ENCODE data around the gene DNAJC3. TPM values are rescaled to one million over a fixed set of nuclear protein-coding genes. Genes with fewer than 3 reads are reported as not detected.
A peak's percentile ranks its signal among the peaks of the same experiment; 100 is the strongest.
"Not testable (repeated sequence)": the region's sequence is repeated elsewhere in the genome, so short reads cannot be mapped to it uniquely, and the experiment has no call there.

The DNAJC3 gene
- total RNA-seq, 1 donor: 85.1 TPM

DNA sequence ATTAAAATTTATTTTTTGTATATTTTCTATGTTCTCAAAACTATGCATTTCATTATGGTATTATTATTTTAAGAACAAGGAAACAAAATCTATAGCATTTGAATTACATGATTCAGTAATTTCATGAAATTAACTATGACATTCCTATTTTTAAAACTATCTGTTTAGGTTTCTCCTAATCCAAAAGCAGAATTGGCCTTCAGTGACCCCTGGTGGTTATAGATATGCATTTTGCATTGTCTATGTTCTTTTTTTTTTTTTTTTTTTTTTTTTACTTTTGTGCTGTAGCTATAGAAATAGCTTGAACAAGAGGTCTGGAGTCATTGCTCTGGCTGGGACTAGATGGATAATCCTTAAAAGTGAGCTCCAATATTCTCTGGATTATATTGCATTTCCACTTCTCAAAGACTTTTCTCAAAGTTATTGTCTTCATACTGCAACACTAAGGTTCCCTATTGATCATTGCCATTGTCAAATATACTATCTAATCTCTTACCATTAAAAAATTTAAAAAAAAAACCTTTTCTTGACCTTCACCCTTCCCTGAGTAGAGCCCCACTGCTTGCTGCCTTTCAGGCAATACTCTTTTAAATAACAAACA lies 15.9 kb upstream of the DNAJC3 start:
- no peak overlapping the region for H3K4me3 ChIP-seq (ENCODE audit: low read depth, low read length)
- peak; percentile 60 for DNase-seq (ENCODE audit: low read depth)
- TF ChIP-seq, protein P1, sequence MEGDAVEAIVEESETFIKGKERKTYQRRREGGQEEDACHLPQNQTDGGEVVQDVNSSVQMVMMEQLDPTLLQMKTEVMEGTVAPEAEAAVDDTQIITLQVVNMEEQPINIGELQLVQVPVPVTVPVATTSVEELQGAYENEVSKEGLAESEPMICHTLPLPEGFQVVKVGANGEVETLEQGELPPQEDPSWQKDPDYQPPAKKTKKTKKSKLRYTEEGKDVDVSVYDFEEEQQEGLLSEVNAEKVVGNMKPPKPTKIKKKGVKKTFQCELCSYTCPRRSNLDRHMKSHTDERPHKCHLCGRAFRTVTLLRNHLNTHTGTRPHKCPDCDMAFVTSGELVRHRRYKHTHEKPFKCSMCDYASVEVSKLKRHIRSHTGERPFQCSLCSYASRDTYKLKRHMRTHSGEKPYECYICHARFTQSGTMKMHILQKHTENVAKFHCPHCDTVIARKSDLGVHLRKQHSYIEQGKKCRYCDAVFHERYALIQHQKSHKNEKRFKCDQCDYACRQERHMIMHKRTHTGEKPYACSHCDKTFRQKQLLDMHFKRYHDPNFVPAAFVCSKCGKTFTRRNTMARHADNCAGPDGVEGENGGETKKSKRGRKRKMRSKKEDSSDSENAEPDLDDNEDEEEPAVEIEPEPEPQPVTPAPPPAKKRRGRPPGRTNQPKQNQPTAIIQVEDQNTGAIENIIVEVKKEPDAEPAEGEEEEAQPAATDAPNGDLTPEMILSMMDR (IDR thresholded peaks at IDR 0.05; ENCODE audit: insufficient read depth, low read depth, low read length): peak; percentile 64

DNA sequence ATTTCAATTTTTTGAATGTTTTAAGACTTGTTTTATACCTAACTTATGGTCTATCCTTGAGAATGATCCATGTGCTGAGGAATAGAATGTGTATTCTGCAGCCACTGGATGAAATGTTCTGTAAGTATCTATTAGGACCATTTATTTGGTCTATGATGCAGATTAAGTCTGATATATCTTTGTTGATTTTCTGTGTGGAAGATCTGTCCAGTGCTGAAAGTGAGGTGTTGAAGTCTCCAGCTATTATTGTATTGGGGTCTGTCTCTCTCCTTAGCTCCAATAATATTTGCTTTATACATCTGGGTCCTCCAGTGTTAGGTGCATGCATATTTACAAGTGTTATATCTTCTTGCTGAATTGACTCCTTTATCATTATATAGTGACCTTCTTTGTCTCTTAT lies 9.7 kb upstream of the DNAJC3 start:
- not testable (repeated sequence) for DNase-seq (ENCODE audit: low read depth)

DNA sequence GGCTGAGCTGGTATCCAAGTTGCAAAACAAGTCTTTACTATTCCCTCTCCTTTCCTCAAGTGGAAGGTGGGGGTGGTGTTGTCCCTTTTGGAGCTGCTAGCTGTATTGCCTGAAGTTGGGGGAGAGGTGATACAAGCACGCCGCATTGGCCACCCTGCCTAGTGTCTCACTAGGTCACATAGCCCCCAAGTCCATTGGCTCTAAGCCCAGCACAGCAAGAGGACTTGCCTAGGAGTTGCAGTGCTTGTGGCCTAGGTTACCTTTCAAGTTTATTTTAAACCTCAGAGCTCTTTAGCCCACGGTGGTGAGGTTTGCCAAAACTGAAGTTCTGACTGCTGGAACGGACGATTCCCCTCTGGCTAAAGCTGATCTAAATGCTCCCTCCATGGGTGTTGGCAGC lies 5.3 kb upstream of the DNAJC3 start:
- TF ChIP-seq, protein P1 (IDR thresholded peaks at IDR 0.05; ENCODE audit: insufficient read depth, low read depth, low read length): no peak

More for the DNA sequence above, 9.7 kb upstream of the DNAJC3 start:
- H3K4me3 ChIP-seq (ENCODE audit: low read depth, low read length): not testable (repeated sequence)

DNA sequence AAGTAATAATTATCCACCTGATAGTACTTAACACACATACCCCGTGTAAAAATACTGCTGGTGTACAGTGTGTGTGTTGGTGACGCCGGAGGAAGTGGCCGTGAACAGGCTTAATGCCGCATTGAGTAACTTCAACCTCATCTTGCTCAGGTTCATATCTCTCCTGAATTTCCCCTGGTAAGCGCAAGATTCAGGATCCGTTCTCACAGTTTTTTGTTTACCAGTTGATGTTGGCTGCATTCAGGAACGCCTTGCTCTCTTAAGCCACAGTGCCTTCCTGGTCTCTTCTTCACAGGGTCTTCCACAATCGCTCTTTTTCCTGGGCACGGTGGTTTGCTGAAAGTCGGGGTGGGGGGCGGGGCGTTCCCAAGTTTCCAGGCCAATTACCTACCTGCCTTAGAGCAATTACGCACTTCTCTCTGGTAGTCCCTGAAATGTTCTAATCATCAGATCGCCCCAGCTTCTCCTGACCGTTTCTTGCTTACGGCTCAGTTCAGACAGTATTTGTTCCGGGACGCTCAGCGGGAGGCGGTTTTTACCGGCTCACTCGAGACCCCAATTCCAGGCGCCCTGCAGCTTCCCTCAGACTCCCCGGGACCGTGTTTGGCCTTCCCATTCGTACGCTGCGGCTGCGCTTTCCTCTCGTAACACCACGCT lies 706 bp upstream of the DNAJC3 start:
- DNase-seq (ENCODE audit: low read depth): peak; percentile 76
- TF ChIP-seq, protein P1 (IDR thresholded peaks at IDR 0.05; ENCODE audit: insufficient read depth, low read depth, low read length): no peak
- peak overlapping the region; percentile 94 for H3K4me3 ChIP-seq (ENCODE audit: low read depth, low read length)

More for the DNA sequence above, 5.3 kb upstream of the DNAJC3 start:
- DNase-seq (ENCODE audit: low read depth): no peak
- H3K4me3 ChIP-seq (ENCODE audit: low read depth, low read length): no peak overlapping the region

DNA sequence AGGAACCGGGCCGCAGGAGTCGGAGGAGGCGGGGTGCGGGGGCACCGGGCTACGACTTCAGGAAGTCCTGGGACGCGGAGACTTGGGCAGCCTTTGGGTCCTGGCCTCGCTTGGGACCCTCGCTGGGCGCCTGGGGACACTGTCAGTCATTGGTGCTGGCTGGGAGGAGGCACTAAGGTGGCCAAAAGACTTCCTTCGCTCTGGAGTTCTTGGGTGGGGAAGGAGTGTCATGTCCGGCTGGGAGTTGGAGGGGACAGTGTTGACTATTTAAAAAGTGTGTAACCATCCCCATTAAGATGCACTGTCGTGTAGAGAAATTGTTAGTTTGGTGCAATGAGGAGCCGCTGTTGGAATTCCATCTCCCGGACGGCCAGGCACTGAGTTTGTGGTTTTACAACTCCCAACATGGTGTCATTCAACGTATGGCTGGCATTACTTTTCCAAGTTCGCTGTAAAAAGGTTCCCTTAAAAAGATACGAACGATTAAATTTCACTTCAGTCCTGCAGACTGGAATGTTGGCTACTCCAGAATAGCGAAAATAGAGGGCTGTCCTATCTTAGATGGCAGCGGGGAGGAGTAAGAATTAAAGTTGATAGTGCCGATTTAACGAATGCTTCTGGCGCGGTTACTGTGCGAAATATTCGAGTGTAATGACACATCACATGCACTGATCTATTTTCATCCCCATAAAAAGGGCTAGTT lies 776 bp downstream of the DNAJC3 start:
- DNase-seq (ENCODE audit: low read depth): peak; percentile 27
- TF ChIP-seq, protein P1 (IDR thresholded peaks at IDR 0.05; ENCODE audit: insufficient read depth, low read depth, low read length): no peak

DNA sequence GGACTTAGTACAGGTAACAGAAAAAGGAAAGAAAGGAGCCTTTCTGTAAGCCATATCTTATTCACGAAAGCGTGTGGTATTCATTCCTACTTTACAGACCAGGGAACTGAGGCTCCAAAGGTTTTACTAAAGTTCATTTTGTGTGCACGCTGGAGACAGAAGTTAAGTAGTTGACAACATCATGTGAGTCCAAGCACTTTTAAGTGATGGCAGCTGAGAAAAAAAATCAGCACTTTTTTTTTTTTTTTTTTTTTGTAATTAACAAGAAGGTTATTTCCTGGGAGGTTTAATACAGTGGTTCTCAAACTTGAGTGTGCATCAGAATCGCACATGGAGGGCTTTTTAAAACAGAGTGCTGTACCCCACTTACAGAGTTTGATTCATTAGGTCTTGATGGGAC lies 2.0 kb downstream of the DNAJC3 start:
- H3K4me3 ChIP-seq (ENCODE audit: low read depth, low read length): peak overlapping the region; percentile 79
- TF ChIP-seq, protein P1 (IDR thresholded peaks at IDR 0.05; ENCODE audit: insufficient read depth, low read depth, low read length): no peak
- DNase-seq (ENCODE audit: low read depth): no peak

More for the DNA sequence above, 776 bp downstream of the DNAJC3 start:
- H3K4me3 ChIP-seq (ENCODE audit: low read depth, low read length): peak overlapping the region; percentile 79

DNA sequence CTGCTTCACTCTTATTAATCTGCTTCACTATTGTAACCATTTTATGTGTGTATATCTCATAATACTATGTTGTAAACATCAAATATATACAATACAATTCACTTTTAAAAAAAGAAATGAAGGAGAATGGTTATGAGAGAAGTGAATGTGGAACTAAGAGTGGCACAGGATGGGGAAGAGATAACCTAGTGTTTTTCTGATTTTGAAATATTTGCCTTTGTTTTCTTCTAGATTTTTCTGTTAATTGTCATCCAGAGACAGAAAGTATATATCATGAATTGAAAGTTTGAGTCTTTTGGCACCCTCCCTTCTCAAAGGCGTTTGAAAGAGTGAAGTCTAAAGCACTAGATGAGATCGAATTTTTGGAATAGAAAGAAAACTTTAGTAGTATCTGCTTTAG lies 2.8 kb downstream of the DNAJC3 start:
- H3K4me3 ChIP-seq (ENCODE audit: low read depth, low read length): no peak overlapping the region
- TF ChIP-seq, protein P1 (IDR thresholded peaks at IDR 0.05; ENCODE audit: insufficient read depth, low read depth, low read length): no peak
- DNase-seq (ENCODE audit: low read depth): no peak

All from fibroblast of villous mesenchyme (primary cell).